Keratinocyte (primary cell): Measurements from ENCODE around the gene TMEM38A. TPM values are rescaled to one million over a fixed set of nuclear protein-coding genes. Genes with fewer than 3 reads are reported as not detected.

Experiments
- DNase-seq: peaks from one replicate; pipeline ENCODE4 v3.0.0-alpha.2; 2011; ENCODE audit warnings: low read depth, missing footprints, low spot score
- FAIRE-seq: peaks from 2 replicates; lab custom pipeline; 2011; peaks lifted over from hg19 to GRCh38; lab: Jason Lieb, UNC
- H2AFZ ChIP-seq: 2 replicates; pipeline ENCODE4 v1.6.0; 2012; ENCODE audit warnings: low read length, control low read depth, inconsistent platforms; ENCODE audit not compliant: control insufficient read depth
- H3K27ac ChIP-seq: 2 replicates; pipeline ENCODE4 v1.5.1; 2011; ENCODE audit warnings: low read length; ENCODE audit not compliant: control insufficient read depth, insufficient read depth
- H3K27me3 ChIP-seq: 3 replicates; pipeline ENCODE4 v1.6.0; 2011; ENCODE audit warnings: low read length; ENCODE audit not compliant: control insufficient read depth, insufficient read depth; ENCODE audit errors: extremely low read depth
- H3K36me3 ChIP-seq, 2 experiments: 2 replicates in 1 of 2; 3 replicates in 1 of 2; pipeline ENCODE4 v1.5.1; 2011; ENCODE audit warnings: low read length in 2 of 2, mild to moderate bottlenecking in 1 of 2; ENCODE audit not compliant: control insufficient read depth in 2 of 2, insufficient read depth in 2 of 2; ENCODE audit errors: extremely low read depth in 1 of 2
- H3K4me1 ChIP-seq: 3 replicates; pipeline ENCODE4 v1.5.1; 2011; ENCODE audit warnings: low read length; ENCODE audit not compliant: control insufficient read depth, insufficient read depth; ENCODE audit errors: extremely low read depth
- H3K4me2 ChIP-seq: 3 replicates; pipeline ENCODE4 v1.6.0; 2011; ENCODE audit warnings: low read depth, low read length; ENCODE audit not compliant: control insufficient read depth, insufficient read depth; ENCODE audit errors: extremely low read depth
- H3K4me3 ChIP-seq, 3 experiments: fragments of 200-600 bp in 1 of 3; sonication (generic) in 1 of 3; 2 replicates in 2 of 3; 3 replicates in 1 of 3; pipeline ENCODE4 v1.5.1; 2011 to 2016; ENCODE audit warnings: low read length in 3 of 3, mild to moderate bottlenecking in 3 of 3, control low read depth in 2 of 3, inconsistent platforms in 1 of 3, low read depth in 1 of 3, mixed read lengths in 1 of 3, mixed run types in 1 of 3, moderate library complexity in 1 of 3; ENCODE audit not compliant: control insufficient read depth in 2 of 3, insufficient read depth in 2 of 3; ENCODE audit errors: extremely low read depth in 1 of 3
- H3K79me2 ChIP-seq: 2 replicates; pipeline ENCODE4 v1.6.0; 2012; ENCODE audit warnings: low read length; ENCODE audit not compliant: control insufficient read depth, insufficient read depth
- H3K9ac ChIP-seq: 3 replicates; pipeline ENCODE4 v1.6.0; 2011; ENCODE audit warnings: low read length; ENCODE audit not compliant: control insufficient read depth, insufficient read depth; ENCODE audit errors: extremely low read depth
- H3K9me1 ChIP-seq: 3 replicates; pipeline ENCODE4 v1.6.0; 2011; ENCODE audit warnings: low read length; ENCODE audit not compliant: control insufficient read depth, insufficient read depth; ENCODE audit errors: extremely low read depth
- H3K9me3 ChIP-seq: 2 replicates; pipeline ENCODE4 v1.5.1; 2012; ENCODE audit warnings: low read depth, low read length; ENCODE audit not compliant: control insufficient read depth
- H4K20me1 ChIP-seq: 3 replicates; pipeline ENCODE4 v1.6.0; 2011; ENCODE audit warnings: low read length; ENCODE audit not compliant: control insufficient read depth, insufficient read depth; ENCODE audit errors: extremely low read depth
- CTCF ChIP-seq, 3 experiments: IDR thresholded peaks in 1 of 3; conservative IDR thresholded peaks in 1 of 3; optimal IDR thresholded peaks in 1 of 3; 2 replicates in 2 of 3; 3 replicates in 1 of 3; pipeline versions ENCODE3 to v1.5.1; 2011; ENCODE audit warnings: low read length in 3 of 3, mild to moderate bottlenecking in 3 of 3, moderate library complexity in 2 of 3, control low read depth in 1 of 3, inconsistent platforms in 1 of 3; ENCODE audit not compliant: insufficient read depth in 2 of 3; ENCODE audit errors: extremely low read depth in 1 of 3
- EZH2 ChIP-seq: IDR thresholded peaks from one replicate; pipeline ENCODE4 v1.6.1; 2012; ENCODE audit warnings: inconsistent platforms, mild to moderate bottlenecking, low read length, moderate library complexity
- dilution Hi-C: fragments of 300-500 bp; cut with MboI; formaldehyde crosslinking; loops from one replicate; pipeline ENCODE4 v1.7.0; 2020; ENCODE audit warnings: low sequenced_read_pairs; ENCODE audit not compliant: extremely low pct_ligation_motif_present
- polyA plus RNA-seq, 5 experiments: library from polyadenylated mRNA; depleted of rRNA in 3 of 5; stranded (reverse) in 3 of 5; stranded (forward) in 1 of 5; unstranded in 1 of 5; fragments of >200 nt; gene quantifications; 1 replicate in 1 of 5; 2 replicates in 3 of 5; 3 replicates in 1 of 5; pipeline versions ENCODE4 v1.2.1 to v1.2.3, GENCODE V29; 2011 to 2012; ENCODE audit warnings: missing spikeins in 2 of 5, low read depth in 1 of 5, low replicate concordance in 1 of 5

The TMEM38A gene
- polyA plus RNA-seq, 1 donor (not counting 4 experiments of a cell fraction or from before 2014, with no cell fraction given) = 2.5 TPM

DNA sequence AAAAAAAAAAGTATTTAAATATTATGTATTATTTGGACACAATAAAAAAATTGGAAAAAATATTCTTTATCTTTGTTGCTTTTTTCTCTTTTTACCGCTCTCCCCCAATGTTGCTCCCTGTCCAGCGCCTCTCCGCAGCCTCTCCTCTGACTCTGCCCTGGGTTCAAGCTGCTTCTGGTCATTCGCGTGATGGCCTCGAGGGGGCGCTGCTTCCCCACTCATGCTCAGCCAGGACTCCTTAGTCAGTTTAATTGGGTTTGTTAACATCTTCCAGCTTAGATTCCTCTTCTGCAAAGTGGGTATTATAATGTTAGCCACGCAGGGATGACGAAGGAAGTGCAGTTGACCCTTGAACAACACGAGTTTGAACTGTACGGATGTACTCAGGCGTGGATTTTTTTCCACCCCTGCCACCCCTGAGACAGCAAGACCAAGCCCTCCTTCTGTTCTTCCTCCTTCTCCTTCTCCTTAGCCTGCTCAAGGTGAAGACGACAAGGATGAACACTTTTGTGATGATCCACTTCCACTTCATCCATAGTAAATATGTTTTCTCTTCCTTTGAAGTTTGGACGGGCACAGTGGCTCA, 53.9 kb downstream of the TMEM38A start:
- no peaks in the 10 kb centered on the region for H3K27me3 ChIP-seq
- no peak overlapping the region for H3K4me3 ChIP-seq
- no peaks in the 10 kb centered on the region for H4K20me1 ChIP-seq
- no peaks in the 10 kb centered on the region for H3K9me1 ChIP-seq
- no peaks in the 10 kb centered on the region for H3K36me3 ChIP-seq
- no peak overlapping the region for H3K9ac ChIP-seq
- no peak for FAIRE-seq
- H3K79me2 ChIP-seq = no peaks in the 10 kb centered on the region
- peaks cover 9% of the 10 kb centered on the region for H3K4me1 ChIP-seq
- H3K27ac ChIP-seq = no peak overlapping the region
- dilution Hi-C loops = no loop called here
- no peak overlapping the region for H3K4me2 ChIP-seq
- no peak for TF ChIP-seq EZH2
- peak; percentile 88 to 98 (median 94) for TF ChIP-seq CTCF (optimal IDR thresholded peaks at IDR 0.05 in 1 of 3, IDR thresholded peaks at IDR 0.05 in 1 of 3, conservative IDR thresholded peaks at IDR 0.05 in 1 of 3; ENCODE audit: extremely low read depth in 1 of 3, insufficient read depth in 2 of 3, low read length in 3 of 3)
- no peaks in the 10 kb centered on the region for H3K9me3 ChIP-seq
- no peak overlapping the region for H2AFZ ChIP-seq
- DNase-seq = peak; percentile 35

DNA sequence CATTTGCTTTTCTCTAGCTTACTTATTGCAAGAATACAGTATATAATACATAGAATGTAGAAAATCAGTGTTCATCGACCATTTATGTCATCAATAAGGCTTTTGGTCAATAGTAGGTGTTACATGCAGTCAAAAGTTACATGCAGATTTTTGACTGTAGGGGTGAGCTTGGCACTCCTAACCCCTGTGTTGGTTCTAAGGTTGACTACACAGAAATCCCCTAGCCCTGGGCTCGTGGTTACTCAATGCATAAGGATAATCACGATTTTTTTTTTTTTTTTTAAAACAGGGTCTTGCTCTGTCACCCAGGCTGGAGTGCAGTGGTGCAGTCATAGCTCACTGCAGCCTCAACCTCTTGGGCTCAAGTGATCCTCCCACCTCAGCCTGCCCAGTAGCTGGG, 54.7 kb downstream of the TMEM38A start:
- Histone ChIP-seq H3K27ac (no peak overlapping the region), H3K9me1 (no peaks in the 10 kb centered on the region), H3K9me3 (no peaks in the 10 kb centered on the region), H3K36me3 (no peaks in the 10 kb centered on the region), H4K20me1 (no peaks in the 10 kb centered on the region), H3K4me2 (no peak overlapping the region), H2AFZ (no peak overlapping the region), H3K79me2 (no peaks in the 10 kb centered on the region), H3K27me3 (no peaks in the 10 kb centered on the region), H3K4me3 (no peak overlapping the region), H3K4me1 (peaks cover 13% of the 10 kb centered on the region), H3K9ac (no peak overlapping the region)
- no peak for DNase-seq
- no peak for FAIRE-seq
- TF ChIP-seq CTCF (optimal IDR thresholded peaks at IDR 0.05 in 1 of 3, IDR thresholded peaks at IDR 0.05 in 1 of 3, conservative IDR thresholded peaks at IDR 0.05 in 1 of 3; ENCODE audit: extremely low read depth in 1 of 3, insufficient read depth in 2 of 3, low read length in 3 of 3) (no peak), EZH2 (no peak)
- dilution Hi-C loops = no loop called here
